ENCODE results near the gene APOH.

The APOH gene

DNA sequence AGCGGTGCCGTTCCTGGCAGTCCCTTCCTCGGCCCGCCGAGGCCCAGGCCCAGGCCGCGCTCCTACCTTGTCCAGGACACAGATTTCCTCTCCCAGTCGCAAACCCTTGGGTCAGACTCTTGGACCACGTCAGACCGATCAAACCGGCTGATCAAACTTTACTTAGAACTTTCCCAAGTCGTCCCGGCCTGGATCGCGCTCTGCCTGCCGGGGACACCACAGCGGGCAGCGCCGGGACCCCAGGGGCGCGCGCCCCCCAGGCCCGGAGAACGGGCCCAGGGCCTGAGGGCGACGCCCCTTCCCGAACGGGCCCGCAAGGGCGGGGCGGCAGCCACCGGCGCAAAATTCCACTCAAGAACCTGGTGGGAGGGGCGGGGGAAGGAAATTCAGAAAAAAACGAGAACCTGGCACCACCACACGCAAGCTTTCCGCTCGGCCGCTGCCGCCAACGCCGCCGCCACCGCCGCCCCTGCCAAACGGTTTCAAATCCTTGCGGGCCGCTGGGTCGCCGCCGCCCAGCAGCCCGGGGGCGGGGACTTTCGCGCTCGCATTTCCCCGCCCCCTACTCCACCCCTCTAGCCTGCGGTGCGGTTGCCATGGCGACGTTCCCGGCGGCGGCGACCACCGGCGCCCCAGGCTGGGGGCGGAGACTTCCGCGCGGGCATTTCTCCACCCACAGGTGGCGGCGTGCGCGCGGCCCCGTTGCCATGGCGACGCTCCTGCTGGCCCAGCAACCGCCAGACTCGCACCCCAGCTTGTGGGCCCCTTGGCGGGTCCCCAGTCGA is 37.4 kb downstream of the APOH start, which contains the start of gene CEP112:
Gene CEP112 (minus strand): TSS at position 541 of the 785 bp plus-strand sequence.
- Mint-ChIP-seq H3K27ac (peak within 1 kb of the TSS; percentile 84), H3K36me3 (no peaks in the 10 kb centered on the region), H3K4me3 (peak within 1 kb of the TSS; percentile 86 to 87), H3K4me1 (peaks cover 15 to 22% of the 10 kb centered on the region in 2 donors), H3K9me3 (no peaks in the 10 kb centered on the region), H3K27me3 (no peaks in the 10 kb centered on the region)
- peak; percentile 73 for DNase-seq
- peak; percentile 76 for ATAC-seq (replicated peaks)

DNA sequence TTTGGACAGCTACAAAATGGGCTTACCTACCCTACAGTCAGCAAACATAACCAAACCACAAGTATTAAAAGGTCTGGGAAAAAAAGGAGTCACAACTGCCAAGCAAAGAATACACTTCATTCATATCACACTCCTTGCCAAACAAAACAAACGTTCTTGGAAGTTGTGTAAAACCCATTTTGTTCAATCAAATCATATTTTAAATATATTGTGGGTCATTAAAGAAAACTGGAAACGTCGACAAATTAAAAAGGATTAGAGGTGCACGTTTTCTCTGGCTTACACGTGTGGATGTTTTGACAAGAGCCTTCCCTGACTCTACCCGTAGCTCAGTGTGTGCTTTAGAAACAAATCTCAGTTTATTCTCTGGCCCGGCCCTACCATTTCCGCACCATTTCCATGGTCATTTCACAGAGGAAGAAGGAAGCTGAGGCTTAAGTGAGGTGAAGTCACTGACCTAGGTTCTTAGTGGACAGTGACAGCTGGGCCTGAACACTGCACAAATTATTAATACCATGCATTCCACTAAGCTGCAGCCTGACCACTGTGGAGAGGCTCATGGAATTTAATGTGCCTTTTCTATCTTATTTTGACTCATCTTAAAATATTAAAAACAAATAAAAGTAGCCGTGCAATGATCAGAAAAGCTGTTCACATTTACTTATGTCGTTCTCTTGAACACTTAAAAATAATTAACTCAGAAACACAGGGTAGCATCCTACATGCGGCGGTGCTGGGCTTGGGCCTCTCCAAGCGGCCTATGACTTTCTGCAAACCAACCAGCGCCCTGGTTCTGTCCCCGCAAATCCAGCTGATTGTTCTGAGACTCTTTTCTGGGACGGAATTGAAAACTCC is 38.2 kb downstream of the APOH start:
- H3K9me3 Mint-ChIP-seq: no peaks in the 10 kb centered on the region
- no peaks in the 10 kb centered on the region for H3K36me3 Mint-ChIP-seq
- peaks cover 15 to 22% of the 10 kb centered on the region in 2 donors for H3K4me1 Mint-ChIP-seq
- DNase-seq: no peak
- H3K27me3 Mint-ChIP-seq: no peaks in the 10 kb centered on the region
- H3K4me3 Mint-ChIP-seq: peak overlapping the region; percentile 86 to 87
- peak overlapping the region; percentile 73 for H3K27ac Mint-ChIP-seq
- ATAC-seq (replicated peaks): peak; percentile 2 to 13

DNA sequence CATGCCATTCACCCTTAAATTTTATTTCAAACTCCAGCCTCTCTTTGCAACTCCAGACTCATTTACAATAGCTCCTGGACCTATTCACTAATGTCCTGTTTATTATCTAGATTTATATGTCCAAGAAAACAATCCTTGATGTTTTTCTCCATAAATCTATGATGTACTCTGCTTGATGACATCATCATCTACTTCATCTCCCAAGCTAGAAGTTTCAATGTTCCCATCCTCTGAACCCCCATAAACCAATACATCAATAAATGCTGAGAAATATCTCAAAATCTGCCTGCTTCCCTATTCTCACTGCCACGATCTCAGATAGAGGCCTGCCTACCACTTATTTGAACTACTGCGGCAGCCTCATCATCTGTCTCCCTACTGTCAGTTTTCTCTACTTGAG is 41.5 kb downstream of the APOH start:
- no peaks in the 10 kb centered on the region for H3K27me3 Mint-ChIP-seq
- H3K36me3 Mint-ChIP-seq: peaks cover 0 to 3% of the 10 kb centered on the region in 2 donors
- no peaks in the 10 kb centered on the region for H3K9me3 Mint-ChIP-seq
- no peak overlapping the region for H3K4me3 Mint-ChIP-seq
- H3K27ac Mint-ChIP-seq: no peak overlapping the region
- ATAC-seq (replicated peaks) (no peak), DNase-seq (no peak)
- peaks cover 7 to 9% of the 10 kb centered on the region in 2 donors for H3K4me1 Mint-ChIP-seq

DNA sequence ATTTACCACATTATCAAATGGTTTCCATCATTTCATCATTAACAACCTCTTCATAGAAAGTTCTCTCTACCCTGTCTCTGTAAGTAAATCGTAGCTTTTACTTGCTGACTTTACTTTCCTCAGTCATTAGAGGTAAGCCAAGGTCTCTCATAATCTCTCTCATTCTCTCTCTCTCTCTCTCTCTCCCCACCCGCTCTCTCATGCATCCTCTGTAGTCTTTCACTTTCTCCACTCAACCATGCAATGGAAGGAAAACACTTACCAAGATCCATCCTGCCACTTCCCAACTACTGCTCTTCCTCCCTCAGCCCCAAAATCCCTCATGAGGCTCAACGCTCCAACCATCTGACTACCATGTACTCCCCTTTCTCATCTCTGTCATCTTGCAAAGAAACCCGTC is 43.4 kb downstream of the APOH start:
- Mint-ChIP-seq H3K4me1 (peaks cover 0 to under 1% of the 10 kb centered on the region in 2 donors), H3K27ac (no peak overlapping the region), H3K9me3 (no peaks in the 10 kb centered on the region), H3K4me3 (no peak overlapping the region), H3K36me3 (peaks cover 2 to 3% of the 10 kb centered on the region in 2 donors), H3K27me3 (no peaks in the 10 kb centered on the region)
- ATAC-seq (replicated peaks) (no peak), DNase-seq (no peak)

DNA sequence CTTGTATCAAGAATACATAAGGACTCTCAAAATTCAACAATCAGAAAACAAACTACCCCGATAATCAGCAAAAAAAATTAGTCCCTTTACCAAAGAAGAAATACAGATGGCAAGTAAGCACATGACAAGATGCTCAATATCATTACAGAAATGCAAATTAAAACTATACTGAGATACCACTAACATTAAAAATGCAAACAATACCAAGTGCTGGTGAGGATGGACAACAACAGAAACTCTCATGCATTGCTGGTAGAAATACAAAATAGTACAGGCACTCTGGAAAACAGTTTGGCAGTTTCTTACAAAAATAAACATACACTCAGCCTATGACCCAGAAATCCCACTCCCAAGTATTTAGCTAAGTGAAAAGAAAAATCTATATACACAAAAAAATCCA is 44.8 kb downstream of the APOH start:
- ATAC-seq (replicated peaks) (no peak), DNase-seq (no peak)
- Mint-ChIP-seq H3K36me3 (peaks cover 2 to 3% of the 10 kb centered on the region in 2 donors), H3K27me3 (no peaks in the 10 kb centered on the region), H3K4me3 (no peak overlapping the region), H3K4me1 (no peaks in the 10 kb centered on the region), H3K27ac (no peak overlapping the region), H3K9me3 (no peaks in the 10 kb centered on the region)

DNA sequence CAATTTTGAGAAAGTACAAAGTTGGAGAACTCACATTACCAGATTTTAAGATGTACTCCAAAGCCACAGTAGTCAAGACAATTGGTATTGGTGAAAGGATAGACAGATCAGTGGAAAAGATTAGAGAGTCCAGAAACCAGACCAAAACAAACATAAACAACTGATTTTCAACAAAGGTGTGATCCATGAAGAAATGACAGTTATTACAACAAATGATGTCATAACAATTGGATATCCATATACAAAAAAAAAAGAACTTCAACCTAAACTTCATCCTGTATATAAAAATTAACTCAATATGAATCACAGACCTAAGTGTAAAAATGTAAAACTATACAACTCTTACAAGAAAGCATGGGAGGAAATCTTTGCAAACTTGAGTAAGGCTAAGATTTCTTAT is 45.7 kb downstream of the APOH start:
- Mint-ChIP-seq H3K9me3 (no peaks in the 10 kb centered on the region), H3K36me3 (peaks cover 2 to 3% of the 10 kb centered on the region in 2 donors), H3K4me3 (no peak overlapping the region), H3K27ac (no peak overlapping the region), H3K4me1 (no peaks in the 10 kb centered on the region), H3K27me3 (no peaks in the 10 kb centered on the region)
- ATAC-seq (replicated peaks) (no peak), DNase-seq (no peak)

DNA sequence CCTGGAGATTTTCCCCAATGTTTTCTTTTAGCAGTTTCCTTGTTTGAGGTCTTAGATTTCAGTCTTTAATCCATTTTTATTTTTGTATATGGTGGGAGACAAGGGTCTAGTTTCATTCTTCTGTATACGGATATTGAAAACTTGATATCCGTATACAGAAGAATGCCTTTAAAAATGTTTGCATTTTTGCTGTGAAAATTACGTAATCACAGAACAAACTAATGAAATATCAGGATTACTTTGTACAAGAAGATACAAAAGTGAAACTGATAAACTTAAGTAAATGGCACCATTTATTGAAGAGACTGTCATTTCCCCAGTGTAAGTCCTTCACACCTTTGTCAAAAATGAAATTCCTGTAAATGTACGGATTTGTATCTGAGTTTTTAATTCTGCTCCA is 50.6 kb downstream of the APOH start:
- H3K4me3 Mint-ChIP-seq: no peak overlapping the region
- H3K27me3 Mint-ChIP-seq: no peaks in the 10 kb centered on the region
- no peaks in the 10 kb centered on the region for H3K9me3 Mint-ChIP-seq
- no peak overlapping the region for H3K27ac Mint-ChIP-seq
- ATAC-seq (replicated peaks) (no peak), DNase-seq (no peak)
- peaks cover 0 to 2% of the 10 kb centered on the region in 2 donors for H3K36me3 Mint-ChIP-seq
- H3K4me1 Mint-ChIP-seq: no peaks in the 10 kb centered on the region

DNA sequence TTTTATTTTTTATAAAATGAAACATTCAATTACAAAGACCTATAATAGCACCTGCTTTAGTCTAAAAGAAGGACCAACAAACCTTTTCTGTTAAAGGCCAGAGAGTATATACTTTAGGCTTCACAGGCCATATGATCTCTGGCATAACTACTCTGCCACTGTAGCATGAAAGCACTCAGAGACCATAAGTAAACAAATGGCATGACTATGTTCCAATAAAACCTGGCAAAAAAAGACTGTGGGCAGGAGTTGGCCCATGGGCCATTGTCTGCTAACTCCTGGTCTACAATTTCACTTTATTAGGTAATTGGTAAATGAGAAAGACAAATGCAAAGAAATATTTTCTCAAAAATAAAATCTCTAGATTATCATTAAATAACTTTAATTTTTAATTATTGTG is 52.2 kb downstream of the APOH start:
- no peak overlapping the region for H3K27ac Mint-ChIP-seq
- no peaks in the 10 kb centered on the region for H3K9me3 Mint-ChIP-seq
- ATAC-seq (replicated peaks) (no peak), DNase-seq (no peak)
- no peaks in the 10 kb centered on the region for H3K4me1 Mint-ChIP-seq
- H3K27me3 Mint-ChIP-seq: no peaks in the 10 kb centered on the region
- H3K36me3 Mint-ChIP-seq: peaks cover 0 to 2% of the 10 kb centered on the region in 2 donors
- H3K4me3 Mint-ChIP-seq: no peak overlapping the region

DNA sequence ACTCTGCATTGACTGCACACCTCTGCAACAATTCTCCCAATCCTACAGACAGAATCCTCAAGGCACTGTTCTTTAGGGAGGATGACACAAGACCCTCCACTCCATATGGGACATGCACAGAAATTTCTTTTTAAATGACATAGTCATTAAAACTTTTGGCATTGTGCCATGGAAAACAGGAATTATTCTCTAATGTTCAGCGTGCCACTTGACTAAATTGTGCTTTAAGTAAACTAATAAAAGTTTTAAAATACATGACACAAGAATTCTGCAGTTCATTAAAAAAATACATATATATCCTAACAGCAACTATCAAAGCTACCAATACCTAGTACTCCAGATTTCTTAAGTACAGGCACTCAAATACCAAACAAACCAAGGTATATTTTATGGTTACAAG is 53.3 kb downstream of the APOH start:
- Mint-ChIP-seq H3K4me3 (no peak overlapping the region), H3K36me3 (no peaks in the 10 kb centered on the region), H3K27ac (no peak overlapping the region), H3K27me3 (no peaks in the 10 kb centered on the region), H3K4me1 (no peaks in the 10 kb centered on the region), H3K9me3 (no peaks in the 10 kb centered on the region)
- ATAC-seq (replicated peaks): no peak
- DNase-seq: no peak

DNA sequence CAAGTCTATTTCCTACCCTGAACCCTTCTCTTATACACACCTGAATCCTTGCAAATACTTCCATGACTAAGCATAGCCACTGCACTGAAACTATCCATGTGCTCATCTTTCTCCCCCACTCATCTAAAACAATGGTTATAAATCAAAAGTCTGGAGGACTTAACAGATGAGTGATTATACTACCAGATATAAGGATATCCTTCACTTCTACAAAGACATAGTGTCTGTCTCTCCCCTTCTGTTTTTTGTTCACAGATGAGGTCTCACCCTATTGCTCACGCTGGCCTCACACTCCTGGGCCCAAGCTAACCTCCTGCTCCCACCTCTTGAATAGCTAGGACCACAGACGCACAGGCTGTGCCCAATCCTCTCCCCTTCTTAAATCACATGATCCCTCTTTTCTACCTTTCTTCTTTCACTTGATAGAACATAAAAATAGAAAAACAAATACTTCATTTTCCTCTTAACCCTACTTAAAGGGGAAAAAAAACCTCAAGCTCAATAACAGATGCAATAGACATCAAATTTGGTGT is 56.5 kb downstream of the APOH start:
- no peak overlapping the region for H3K27ac Mint-ChIP-seq
- no peaks in the 10 kb centered on the region for H3K4me1 Mint-ChIP-seq
- no peaks in the 10 kb centered on the region for H3K27me3 Mint-ChIP-seq
- no peak overlapping the region for H3K4me3 Mint-ChIP-seq
- no peaks in the 10 kb centered on the region for H3K9me3 Mint-ChIP-seq
- no peak for DNase-seq
- ATAC-seq (replicated peaks): no peak
- H3K36me3 Mint-ChIP-seq: no peaks in the 10 kb centered on the region

DNA sequence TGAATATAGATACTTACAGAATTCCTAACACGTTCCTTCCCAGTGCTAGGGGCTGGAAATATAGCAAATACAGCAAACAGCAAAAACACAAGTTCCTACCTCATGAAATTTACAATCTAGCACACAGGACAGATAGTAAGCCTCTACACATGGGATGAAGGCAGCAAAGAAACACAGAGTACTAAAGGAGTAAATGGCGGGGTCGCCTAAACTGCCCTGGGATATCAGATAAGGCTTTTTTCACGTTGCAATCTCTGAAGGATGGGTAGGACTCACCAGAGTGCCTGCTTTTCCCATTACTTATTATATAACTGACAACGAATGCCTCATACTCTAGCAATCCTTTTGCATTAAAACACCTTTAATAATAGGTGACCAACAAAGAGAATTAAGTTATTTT is 57.1 kb downstream of the APOH start:
- ATAC-seq (replicated peaks) (no peak), DNase-seq (no peak)
- H3K27ac Mint-ChIP-seq: no peak overlapping the region
- no peaks in the 10 kb centered on the region for H3K9me3 Mint-ChIP-seq
- no peaks in the 10 kb centered on the region for H3K36me3 Mint-ChIP-seq
- H3K4me1 Mint-ChIP-seq: no peaks in the 10 kb centered on the region
- no peak overlapping the region for H3K4me3 Mint-ChIP-seq
- no peaks in the 10 kb centered on the region for H3K27me3 Mint-ChIP-seq

DNA sequence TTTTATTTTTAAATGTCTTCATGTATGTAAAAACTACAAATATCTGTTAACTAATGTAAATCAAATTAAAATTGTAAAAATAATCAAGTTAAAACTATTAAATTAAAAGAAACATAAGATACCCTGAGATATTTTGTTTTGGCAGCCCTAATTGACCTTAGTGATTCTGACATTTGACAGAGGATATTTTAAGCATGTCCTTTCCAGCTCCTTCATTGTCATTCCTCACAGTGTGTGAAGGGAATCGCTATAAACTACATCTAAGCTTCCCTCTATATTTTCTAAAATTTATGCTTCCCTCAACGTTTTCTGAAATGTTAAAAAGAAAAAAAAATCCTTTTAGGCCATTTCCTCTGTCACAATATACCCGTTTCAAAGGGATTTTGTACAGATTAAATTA is 57.5 kb downstream of the APOH start:
- Mint-ChIP-seq H3K4me1 (no peaks in the 10 kb centered on the region), H3K4me3 (no peak overlapping the region), H3K9me3 (no peaks in the 10 kb centered on the region), H3K27ac (no peak overlapping the region), H3K27me3 (no peaks in the 10 kb centered on the region), H3K36me3 (no peaks in the 10 kb centered on the region)
- ATAC-seq (replicated peaks) (no peak), DNase-seq (no peak)

DNA sequence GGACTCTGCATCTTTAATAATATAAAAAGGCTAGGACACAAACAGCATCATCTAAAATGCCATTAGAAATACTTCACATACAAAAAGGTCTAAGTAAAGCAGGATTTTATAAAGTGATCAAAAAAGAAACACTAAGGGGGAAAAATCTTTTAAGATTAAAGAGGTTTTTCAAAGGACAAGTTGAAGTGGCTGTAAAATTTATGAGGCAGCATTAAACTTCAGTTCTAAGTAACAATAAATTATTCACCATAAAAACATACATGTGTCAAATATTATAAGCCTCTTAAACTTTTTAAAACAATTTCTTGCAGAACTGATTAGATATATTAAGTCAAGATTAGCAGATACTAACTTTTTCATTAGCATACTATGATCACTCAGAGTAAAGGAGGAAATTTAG is 58.0 kb downstream of the APOH start:
- DNase-seq (no peak), ATAC-seq (replicated peaks) (no peak)
- Mint-ChIP-seq H3K27me3 (no peaks in the 10 kb centered on the region), H3K36me3 (no peaks in the 10 kb centered on the region), H3K27ac (no peak overlapping the region), H3K4me1 (no peaks in the 10 kb centered on the region), H3K9me3 (no peaks in the 10 kb centered on the region), H3K4me3 (no peak overlapping the region)

DNA sequence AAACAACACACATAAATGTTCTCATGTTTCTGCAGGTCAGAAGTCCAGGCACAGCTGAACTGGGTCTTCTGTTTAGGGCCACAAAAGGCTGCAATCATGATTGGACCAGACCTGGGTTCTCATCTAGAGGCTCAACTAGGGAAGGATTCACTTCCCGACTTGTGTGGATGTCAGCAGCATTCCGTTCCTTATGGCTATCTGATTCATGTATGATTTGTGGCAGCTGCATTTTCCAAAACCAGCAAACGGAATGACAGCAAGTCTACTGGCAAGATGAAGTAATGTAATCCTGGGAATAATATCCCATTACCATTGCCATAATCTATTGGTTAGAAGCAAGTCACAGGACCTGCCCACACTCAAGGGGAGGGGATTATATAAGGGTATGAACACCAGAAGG is 59.4 kb downstream of the APOH start:
- no peaks in the 10 kb centered on the region for H3K27me3 Mint-ChIP-seq
- H3K4me1 Mint-ChIP-seq: no peaks in the 10 kb centered on the region

More for the DNA sequence above, 59.4 kb downstream of the APOH start:
- ATAC-seq (replicated peaks) (no peak), DNase-seq (no peak)
- H3K27ac Mint-ChIP-seq: no peak overlapping the region
- no peak overlapping the region for H3K4me3 Mint-ChIP-seq
- H3K9me3 Mint-ChIP-seq: no peaks in the 10 kb centered on the region
- H3K36me3 Mint-ChIP-seq: no peaks in the 10 kb centered on the region

Measured in stimulated activated naive B cell treated with anti-CD40 and anti-IgM and Interleukin-4, amounts not matched to agents 10 μg/mL and 1 μg/mL and 100 μg/mL, for 72 hours (primary cell).